HG02610 (cell line): ENCODE results near the gene CDX1.
"Not testable (repeated sequence)": the region's sequence is repeated elsewhere in the genome, so short reads cannot be mapped to it uniquely, and the experiment has no call there.

Experiments
- ATAC-seq: cut with Tn5 transposase; IDR thresholded peaks from one replicate; pipeline ENCODE4 v1.9.1; 2021; ENCODE audit warnings: mild to moderate bottlenecking, moderate library complexity; ENCODE audit not compliant: unreplicated experiment

CDX1 gene

GRCh38 chr5:150223474-150223873 is 56.9 kb downstream of the CDX1 start:
- no peak for ATAC-seq

- ATAC-seq = no peak
Observed at GRCh38 chr5:150224483-150225027, 58.0 kb downstream of the CDX1 start.

GRCh38 chr5:150227036-150227435 is 60.5 kb downstream of the CDX1 start:
- ATAC-seq = no peak

- ATAC-seq = no peak
Observed at GRCh38 chr5:150227606-150228273, 61.2 kb downstream of the CDX1 start.

- ATAC-seq = no peak
Observed at GRCh38 chr5:150229571-150229970, 63.0 kb downstream of the CDX1 start.

- no peak for ATAC-seq
Observed at GRCh38 chr5:150230842-150231241, 64.3 kb downstream of the CDX1 start.

- ATAC-seq = not testable (repeated sequence)
Observed at GRCh38 chr5:150233706-150234105, 67.1 kb downstream of the CDX1 start.
